Parathyroid adenoma (tissue), 2 donors: ENCODE results near the gene KLF14.

Experiments used
- H2AFZ ChIP-seq: fragments of 300-600 bp; sonication (generic); one replicate; pipeline ENCODE4 v1.7.0; 2017; ENCODE audit warnings: antibody characterized with exemption, mild to moderate bottlenecking
- H3K27ac ChIP-seq: fragments of 300-600 bp; sonication (generic); one replicate; pipeline ENCODE4 v1.7.0; 2017
- H3K27me3 ChIP-seq: fragments of 300-600 bp; sonication (generic); one replicate; pipeline ENCODE4 v1.7.0; 2017; ENCODE audit warnings: low read length; ENCODE audit not compliant: control insufficient read depth, insufficient read depth
- H3K36me3 ChIP-seq: fragments of 300-600 bp; sonication (generic); one replicate; pipeline ENCODE4 v1.7.0; 2017; ENCODE audit warnings: low read length; ENCODE audit not compliant: control insufficient read depth, insufficient read depth
- H3K4me1 ChIP-seq: fragments of 300-600 bp; sonication (generic); one replicate; pipeline ENCODE4 v1.7.0; 2017; ENCODE audit warnings: control low read depth
- H3K4me2 ChIP-seq: fragments of 300-600 bp; sonication (generic); one replicate; pipeline ENCODE4 v1.7.0; 2017; ENCODE audit warnings: low read length
- H3K4me3 ChIP-seq: fragments of 300-600 bp; sonication (generic); one replicate; pipeline ENCODE4 v1.7.0; 2017; ENCODE audit warnings: low read depth, low read length
- H3K79me2 ChIP-seq: fragments of 300-600 bp; sonication (generic); one replicate; pipeline ENCODE4 v1.7.0; 2017; ENCODE audit warnings: control low read depth
- H3K9ac ChIP-seq: fragments of 300-600 bp; sonication (generic); one replicate; pipeline ENCODE4 v1.7.0; 2017; ENCODE audit warnings: mild to moderate bottlenecking
- H3K9me3 ChIP-seq: fragments of 300-600 bp; sonication (generic); one replicate; pipeline ENCODE4 v1.7.0; 2017; ENCODE audit warnings: low read length; ENCODE audit not compliant: control insufficient read depth
- CTCF ChIP-seq: fragments of 300-600 bp; sonication (generic); IDR thresholded peaks from one replicate; pipeline ENCODE4 v1.7.0; 2017; ENCODE audit warnings: antibody characterized with exemption, mild to moderate bottlenecking
- donor health status: primary hyperparathyroidism.

Gene KLF14

GRCh38 chr7:130758429-130759056 is 24.5 kb upstream of the KLF14 start:
- Histone ChIP-seq H3K9me3 (no peaks in the 10 kb centered on the region), H3K27ac (no peak overlapping the region), H3K4me2 (no peak overlapping the region), H3K27me3 (no peaks in the 10 kb centered on the region), H3K79me2 (no peaks in the 10 kb centered on the region), H3K9ac (no peak overlapping the region), H3K4me3 (no peak overlapping the region), H2AFZ (no peak overlapping the region), H3K4me1 (no peaks in the 10 kb centered on the region), H3K36me3 (no peaks in the 10 kb centered on the region)
- TF ChIP-seq CTCF, result peak; percentile 73

GRCh38 chr7:130756316-130756715 is 22.3 kb upstream of the KLF14 start:
- Histone ChIP-seq H3K4me1 (no peaks in the 10 kb centered on the region), H3K9me3 (no peaks in the 10 kb centered on the region), H3K4me2 (no peak overlapping the region), H3K27ac (no peak overlapping the region), H3K9ac (no peak overlapping the region), H2AFZ (no peak overlapping the region), H3K4me3 (no peak overlapping the region), H3K36me3 (no peaks in the 10 kb centered on the region), H3K79me2 (no peaks in the 10 kb centered on the region), H3K27me3 (no peaks in the 10 kb centered on the region)
- TF ChIP-seq CTCF, result no peak

GRCh38 chr7:130752424-130752823 is 18.4 kb upstream of the KLF14 start:
- Histone ChIP-seq H3K27ac (no peak overlapping the region), H3K79me2 (no peaks in the 10 kb centered on the region), H3K27me3 (no peaks in the 10 kb centered on the region), H3K4me1 (no peaks in the 10 kb centered on the region), H3K4me3 (no peak overlapping the region), H3K4me2 (no peak overlapping the region), H2AFZ (no peak overlapping the region), H3K9ac (no peak overlapping the region), H3K9me3 (no peaks in the 10 kb centered on the region), H3K36me3 (no peaks in the 10 kb centered on the region)
- no peak for TF ChIP-seq CTCF

GRCh38 chr7:130750755-130751154 is 16.7 kb upstream of the KLF14 start:
- Histone ChIP-seq H3K9ac (no peak overlapping the region), H3K4me3 (no peak overlapping the region), H3K27me3 (no peaks in the 10 kb centered on the region), H3K36me3 (no peaks in the 10 kb centered on the region), H3K4me2 (no peak overlapping the region), H3K9me3 (no peaks in the 10 kb centered on the region), H2AFZ (no peak overlapping the region), H3K79me2 (no peaks in the 10 kb centered on the region), H3K27ac (no peak overlapping the region), H3K4me1 (no peaks in the 10 kb centered on the region)
- TF ChIP-seq CTCF, result no peak
